Stimulated activated CD4-positive, alpha-beta T cell treated with anti-CD3 and anti-CD28 coated beads, Interleukin-4, amount 100 ng/mL, for 48 hours (primary cell): ENCODE data around the gene ENOX2.

Experiments used
- DNase-seq, 2 donors: peaks; one replicate each; pipeline ENCODE4 v3.0.0-alpha.2; 2020; ENCODE audit warnings: low read depth in 2 of 2

Gene ENOX2

GRCh38 chrX:130699618-130700017 is 203.4 kb downstream of the ENOX2 start:
- DNase-seq = no peak

- DNase-seq = no peak
Measured at GRCh38 chrX:130696542-130696941, 206.5 kb downstream of the ENOX2 start.

GRCh38 chrX:130695931-130696330 is 207.1 kb downstream of the ENOX2 start:
- no peak for DNase-seq

GRCh38 chrX:130694983-130695382 is 208.0 kb downstream of the ENOX2 start:
- no peak for DNase-seq

- no peak for DNase-seq
Measured at GRCh38 chrX:130691576-130691975, 211.4 kb downstream of the ENOX2 start.

GRCh38 chrX:130688360-130688759 is 214.6 kb downstream of the ENOX2 start:
- no peak for DNase-seq

GRCh38 chrX:130682990-130683389 is 220.0 kb downstream of the ENOX2 start:
- DNase-seq = no peak

- DNase-seq = no peak
Measured at GRCh38 chrX:130680164-130681035, 222.6 kb downstream of the ENOX2 start.

GRCh38 chrX:130676861-130677260 is 226.1 kb downstream of the ENOX2 start:
- no peak for DNase-seq

- no peak for DNase-seq
Measured at GRCh38 chrX:130672214-130672613, 230.8 kb downstream of the ENOX2 start.

- DNase-seq = no peak
Measured at GRCh38 chrX:130669233-130669632, 233.8 kb downstream of the ENOX2 start.

- DNase-seq = no peak
Measured at GRCh38 chrX:130665263-130665662, 237.7 kb downstream of the ENOX2 start.

GRCh38 chrX:130658310-130658709 is 244.7 kb downstream of the ENOX2 start:
- DNase-seq = no peak

GRCh38 chrX:130654409-130654950 is 248.5 kb downstream of the ENOX2 start:
- DNase-seq = no peak

GRCh38 chrX:130652824-130653578 is 250.0 kb downstream of the ENOX2 start:
- DNase-seq = no peak

GRCh38 chrX:130649738-130650137 is 253.3 kb downstream of the ENOX2 start:
- no peak for DNase-seq

- DNase-seq = no peak
Measured at GRCh38 chrX:130647468-130647867, 255.5 kb downstream of the ENOX2 start.

- DNase-seq = no peak
Measured at GRCh38 chrX:130645955-130646583, 256.9 kb downstream of the ENOX2 start.

- no peak for DNase-seq
Measured at GRCh38 chrX:130637591-130637990, 265.4 kb downstream of the ENOX2 start.

GRCh38 chrX:130636277-130636676 is 266.7 kb downstream of the ENOX2 start:
- DNase-seq = no peak

GRCh38 chrX:130631011-130631410 is 272.0 kb downstream of the ENOX2 start:
- no peak for DNase-seq

GRCh38 chrX:130628516-130628915 is 274.5 kb downstream of the ENOX2 start:
- no peak for DNase-seq
